K562 (cell line): ENCODE measurements around the gene OR9G4. TPM values are rescaled to one million over a fixed set of nuclear protein-coding genes. Genes with fewer than 3 reads are reported as not detected.

Experiments used
- ATAC-seq: fragments of 200-7000 bp; cut with Tn5 transposase; 3 replicates; pipeline ENCODE4 v1.9.1; 2020; ENCODE audit warnings: moderate library complexity
- BruUV-seq: library from RNA; stranded (reverse); fragments of 400-500 nt; replicated peaks from 2 replicates; lab custom pipeline; 2021; lab: Mats Ljungman, UMichigan
- CTCF ChIA-PET: fragments of 300-600 bp; formaldehyde crosslinking; extraction: SDS; loops from one replicate; lab custom pipeline; 2021; ENCODE audit warnings: low intra/inter-chr PET ratio; lab: Yijun Ruan, JAX
- POLR2A ChIA-PET: fragments of 300-600, 350-650 bp; sonication (Branson Sonifier 250); formaldehyde crosslinking; extraction: SDS; loops from one replicate; lab custom pipeline; 2021; ENCODE audit warnings: antibody characterized with exemption, inconsistent platforms; lab: Yijun Ruan, JAX
- DNase-seq, 4 experiments: peaks; one replicate each; pipeline versions ENCODE4 v3.0.0 to v3.0.0-alpha.2; 2011 to 2018; ENCODE audit warnings: low spot score in 3 of 4, mixed read lengths in 3 of 4; ENCODE audit errors: extremely low read depth in 1 of 4
- FAIRE-seq: peaks from 2 replicates; lab custom pipeline; 2011; peaks lifted over from hg19 to GRCh38; lab: Jason Lieb, UNC
- H2AFZ ChIP-seq: 2 replicates; pipeline ENCODE4 v1.6.0; 2011; ENCODE audit warnings: low read depth, low read length, control low read depth, inconsistent platforms
- H3K27ac ChIP-seq: fragments of 200-600 bp; 3 replicates; pipeline ENCODE4 v1.8.0; 2011; ENCODE audit warnings: low read depth, mild to moderate bottlenecking, control low read depth, inconsistent platforms, low read length, moderate library complexity, mixed read lengths; ENCODE audit errors: extremely low read depth
- H3K27me3 ChIP-seq, 2 experiments: fragments of 300-600 bp in 1 of 2; 2 replicates in 1 of 2; 3 replicates in 1 of 2; pipeline versions ENCODE4 v1.6.0 to v1.8.0; 2011; ENCODE audit warnings: inconsistent platforms in 2 of 2, low read length in 2 of 2, mild to moderate bottlenecking in 1 of 2, mixed read lengths in 1 of 2, moderate library complexity in 1 of 2; ENCODE audit not compliant: control insufficient read depth in 2 of 2, insufficient read depth in 2 of 2
- H3K36me3 ChIP-seq: fragments of 300-600 bp; 3 replicates; pipeline ENCODE4 v1.8.0; 2011; ENCODE audit warnings: mild to moderate bottlenecking, low read length, inconsistent platforms; ENCODE audit not compliant: control insufficient read depth, insufficient read depth
- H3K4me1 ChIP-seq, 2 experiments: fragments of 200-600 bp in 1 of 2; replicated peaks in 1 of 2; 2 replicates in 1 of 2; 3 replicates in 1 of 2; pipeline versions ENCODE4 v1.5.1 to v1.8.0; 2011; ENCODE audit warnings: inconsistent platforms in 2 of 2, low read length in 2 of 2, mild to moderate bottlenecking in 1 of 2, mixed read lengths in 1 of 2, moderate library complexity in 1 of 2; ENCODE audit not compliant: control insufficient read depth in 2 of 2, insufficient read depth in 2 of 2
- H3K4me2 ChIP-seq: 2 replicates; pipeline ENCODE4 v1.6.1; 2011; ENCODE audit warnings: low read length, control low read depth, inconsistent platforms, mixed read lengths; ENCODE audit not compliant: insufficient read depth
- H3K4me3 ChIP-seq: fragments of 200-600 bp; sonication (generic), shearing (Covaris generic); 2 replicates; pipeline ENCODE4 v1.5.1; 2016; ENCODE audit warnings: control low read depth, inconsistent platforms
- H3K79me2 ChIP-seq: fragments of 200-600 bp; 3 replicates; pipeline ENCODE4 v1.8.0; 2011; ENCODE audit warnings: low read length, inconsistent platforms; ENCODE audit not compliant: control insufficient read depth, insufficient read depth
- H3K9ac ChIP-seq, 2 experiments: 2 replicates each; pipeline versions ENCODE4 v1.6.0 to v1.6.1; 2011; ENCODE audit warnings: low read depth in 2 of 2, low read length in 2 of 2, control low read depth in 1 of 2, inconsistent platforms in 1 of 2, mild to moderate bottlenecking in 1 of 2, mixed read lengths in 1 of 2; ENCODE audit not compliant: insufficient read depth in 1 of 2
- H3K9me1 ChIP-seq: one replicate; pipeline ENCODE4 v1.6.0; 2011; ENCODE audit warnings: inconsistent platforms, mild to moderate bottlenecking, low read length, moderate library complexity; ENCODE audit not compliant: control insufficient read depth, insufficient read depth
- H3K9me3 ChIP-seq: replicated peaks from 2 replicates; pipeline ENCODE4 v1.5.1; 2011; ENCODE audit warnings: low read depth, low read length, inconsistent platforms; ENCODE audit not compliant: control insufficient read depth, insufficient read depth
- H4K20me1 ChIP-seq: replicated peaks from 2 replicates; pipeline ENCODE4 v1.6.1; 2011; ENCODE audit warnings: low read length, inconsistent platforms, mixed read lengths; ENCODE audit not compliant: control insufficient read depth, insufficient read depth
- ARID1B ChIP-seq: fragments of 450-650 bp; IDR thresholded peaks from 2 replicates; pipeline ENCODE4 v1.6.1; 2016; ENCODE audit warnings: antibody characterized with exemption, mild to moderate bottlenecking, inconsistent platforms
- DIDO1 ChIP-seq: fragments of 450-650 bp; IDR thresholded peaks from 2 replicates; pipeline ENCODE4 v1.6.1; 2016; ENCODE audit warnings: low read depth, missing biosample characterization, missing genetic modification characterization
- LARP7 ChIP-seq: fragments of 450-650 bp; IDR thresholded peaks from 2 replicates; pipeline ENCODE4 v1.6.1; 2016
- MBD1 ChIP-seq: fragments of 250-450 bp; sonication (Bioruptor Pico); IDR thresholded peaks from 2 replicates; pipeline ENCODE4 v1.8.0; 2022; ENCODE audit warnings: inconsistent platforms
- MTA2 ChIP-seq: fragments of 450-650 bp; IDR thresholded peaks from 2 replicates; pipeline ENCODE4 v1.6.1; 2016; ENCODE audit warnings: low read depth
- ZC3H11A ChIP-seq: IDR thresholded peaks from 2 replicates; pipeline ENCODE4 v1.6.1; 2012; ENCODE audit warnings: low read depth, low read length, improper control_type of control experiment
- ZKSCAN8 ChIP-seq: fragments of 200-800 bp; sonication (Bioruptor generic); IDR thresholded peaks from 2 replicates; pipeline ENCODE4 v1.6.1; 2016; ENCODE audit warnings: missing genetic modification characterization, missing compliant biosample characterization
- ZNF232 ChIP-seq: sonication (generic); formaldehyde crosslinking; IDR thresholded peaks from 2 replicates; pipeline ENCODE4 v1.8.0; 2022; ENCODE audit warnings: mild to moderate bottlenecking, missing genetic modification reagents
- ZNF780A ChIP-seq: fragments of 250-450 bp; sonication (Bioruptor Pico); IDR thresholded peaks from 2 replicates; pipeline ENCODE4 v1.5.0; 2021; ENCODE audit warnings: mild to moderate bottlenecking
- ZSCAN32 ChIP-seq: fragments of 450-650 bp; formaldehyde crosslinking; IDR thresholded peaks from 2 replicates; pipeline ENCODE4 v1.4.0; 2020; ENCODE audit warnings: mild to moderate bottlenecking, moderate library complexity
- WGBS: fragments of 100-300 bp; shearing (Covaris generic); methylation state at CpG from one replicate; pipeline ENCODE4 v1.1.6; 2016; ENCODE audit warnings: low coverage, mixed read lengths; ENCODE audit not compliant: insufficient coverage; ENCODE audit errors: missing lambda C conversion rate; 5-methylcytosine and 5-hydroxymethylcytosine counted together
- in situ Hi-C: fragments of 300-500 bp; cut with MboI; formaldehyde crosslinking; loops from 4 replicates; pipeline ENCODE4 v1.15.0; 2018; ENCODE audit warnings: inconsistent platforms, mixed read lengths
- intact Hi-C: fragments of 100-400 bp; cut with micrococcal nuclease; formaldehyde crosslinking; loops from 2 replicates; pipeline ENCODE4 v1.14.2; 2022
- polyA plus RNA-seq, 8 experiments: library from polyadenylated mRNA; depleted of rRNA in 4 of 8; stranded (reverse) in 5 of 8; unstranded in 3 of 8; fragments of >200 nt; fragmentation: Nextera tagmentation in 2 of 8; fragmentation: Illumina TruSeq in 1 of 8; extraction: Ambion mirVana in 2 of 8; extraction: Trizol in 1 of 8; gene quantifications; 2 replicates each; pipeline versions ENCODE4 v1.2.1 to v1.2.3, GENCODE V29; 2011 to 2014; ENCODE audit warnings: inconsistent platforms in 1 of 8, missing spikeins in 1 of 8
- total RNA-seq, 7 experiments: library from RNA; depleted of rRNA in 6 of 7; stranded (reverse); fragments of >200 nt in 6 of 7; fragmentation: Illumina TruSeq in 2 of 7; extraction: Trizol in 2 of 7; gene quantifications; 2 replicates each; pipeline versions ENCODE4 v1.2.1 to v1.2.3, GENCODE V29; 2011 to 2021; ENCODE audit warnings: low replicate concordance in 1 of 7
- TF ChIP-seq, protein P1 (sequence below): fragments of 250-450 bp; sonication (Bioruptor Pico); IDR thresholded peaks from 2 replicates; pipeline ENCODE4 v1.4.0; 2020; ENCODE audit warnings: mild to moderate bottlenecking
- TF ChIP-seq, protein P2 (sequence below): fragments of 250-450 bp; sonication (Bioruptor Pico); IDR thresholded peaks from 2 replicates; pipeline ENCODE4 v1.4.0; 2020
- TF ChIP-seq, protein P3 (sequence below): fragments of 450-650 bp; IDR thresholded peaks from 2 replicates; pipeline ENCODE4 v1.6.1; 2014; ENCODE audit warnings: low read depth, mild to moderate bottlenecking, moderate library complexity, borderline replicate concordance

Gene OR9G4
- total and polyA plus RNA-seq, 9 of the 15 experiments (the other 6 are each of a cell fraction or from before 2014, with no cell fraction given) = not detected

GRCh38 chr11:56740107-56740506 is 8.4 kb downstream of the OR9G4 start:
- Histone ChIP-seq H3K9ac (no peak overlapping the region), H2AFZ (no peak overlapping the region), H3K4me1 (no peaks in the 10 kb centered on the region), H3K4me2 (no peak overlapping the region), H3K79me2 (no peaks in the 10 kb centered on the region), H3K27me3 (no peaks in the 10 kb centered on the region), H3K36me3 (no peaks in the 10 kb centered on the region), H3K4me3 (no peak overlapping the region), H3K9me3 (no peaks in the 10 kb centered on the region), H3K27ac (no peak overlapping the region), H4K20me1 (no peaks in the 10 kb centered on the region), H3K9me1 (no peaks in the 10 kb centered on the region)
- FAIRE-seq (no peak), ATAC-seq (no peak), DNase-seq (no peak)
- in situ Hi-C loops (no loop called here), intact Hi-C loops (no loop called here)
- no TSS peak for BruUV-seq
- ChIA-PET POLR2A (no interaction called here), CTCF (no interaction called here)
- WGBS = 2% methylated on average over 3 of the region's 3 CpGs
- no peak for TF ChIP-seq ZNF780A
- TF ChIP-seq, protein P1, sequence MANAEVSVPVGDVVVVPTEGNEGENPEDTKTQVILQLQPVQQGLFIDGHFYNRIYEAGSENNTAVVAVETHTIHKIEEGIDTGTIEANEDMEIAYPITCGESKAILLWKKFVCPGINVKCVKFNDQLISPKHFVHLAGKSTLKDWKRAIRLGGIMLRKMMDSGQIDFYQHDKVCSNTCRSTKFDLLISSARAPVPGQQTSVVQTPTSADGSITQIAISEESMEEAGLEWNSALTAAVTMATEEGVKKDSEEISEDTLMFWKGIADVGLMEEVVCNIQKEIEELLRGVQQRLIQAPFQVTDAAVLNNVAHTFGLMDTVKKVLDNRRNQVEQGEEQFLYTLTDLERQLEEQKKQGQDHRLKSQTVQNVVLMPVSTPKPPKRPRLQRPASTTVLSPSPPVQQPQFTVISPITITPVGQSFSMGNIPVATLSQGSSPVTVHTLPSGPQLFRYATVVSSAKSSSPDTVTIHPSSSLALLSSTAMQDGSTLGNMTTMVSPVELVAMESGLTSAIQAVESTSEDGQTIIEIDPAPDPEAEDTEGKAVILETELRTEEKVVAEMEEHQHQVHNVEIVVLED = no peak
- TF ChIP-seq DIDO1 = no peak
- no peak for TF ChIP-seq ARID1B
- TF ChIP-seq LARP7 = no peak
- TF ChIP-seq MBD1 (CRISPR knock-in tag) = no peak
- TF ChIP-seq, protein P2, sequence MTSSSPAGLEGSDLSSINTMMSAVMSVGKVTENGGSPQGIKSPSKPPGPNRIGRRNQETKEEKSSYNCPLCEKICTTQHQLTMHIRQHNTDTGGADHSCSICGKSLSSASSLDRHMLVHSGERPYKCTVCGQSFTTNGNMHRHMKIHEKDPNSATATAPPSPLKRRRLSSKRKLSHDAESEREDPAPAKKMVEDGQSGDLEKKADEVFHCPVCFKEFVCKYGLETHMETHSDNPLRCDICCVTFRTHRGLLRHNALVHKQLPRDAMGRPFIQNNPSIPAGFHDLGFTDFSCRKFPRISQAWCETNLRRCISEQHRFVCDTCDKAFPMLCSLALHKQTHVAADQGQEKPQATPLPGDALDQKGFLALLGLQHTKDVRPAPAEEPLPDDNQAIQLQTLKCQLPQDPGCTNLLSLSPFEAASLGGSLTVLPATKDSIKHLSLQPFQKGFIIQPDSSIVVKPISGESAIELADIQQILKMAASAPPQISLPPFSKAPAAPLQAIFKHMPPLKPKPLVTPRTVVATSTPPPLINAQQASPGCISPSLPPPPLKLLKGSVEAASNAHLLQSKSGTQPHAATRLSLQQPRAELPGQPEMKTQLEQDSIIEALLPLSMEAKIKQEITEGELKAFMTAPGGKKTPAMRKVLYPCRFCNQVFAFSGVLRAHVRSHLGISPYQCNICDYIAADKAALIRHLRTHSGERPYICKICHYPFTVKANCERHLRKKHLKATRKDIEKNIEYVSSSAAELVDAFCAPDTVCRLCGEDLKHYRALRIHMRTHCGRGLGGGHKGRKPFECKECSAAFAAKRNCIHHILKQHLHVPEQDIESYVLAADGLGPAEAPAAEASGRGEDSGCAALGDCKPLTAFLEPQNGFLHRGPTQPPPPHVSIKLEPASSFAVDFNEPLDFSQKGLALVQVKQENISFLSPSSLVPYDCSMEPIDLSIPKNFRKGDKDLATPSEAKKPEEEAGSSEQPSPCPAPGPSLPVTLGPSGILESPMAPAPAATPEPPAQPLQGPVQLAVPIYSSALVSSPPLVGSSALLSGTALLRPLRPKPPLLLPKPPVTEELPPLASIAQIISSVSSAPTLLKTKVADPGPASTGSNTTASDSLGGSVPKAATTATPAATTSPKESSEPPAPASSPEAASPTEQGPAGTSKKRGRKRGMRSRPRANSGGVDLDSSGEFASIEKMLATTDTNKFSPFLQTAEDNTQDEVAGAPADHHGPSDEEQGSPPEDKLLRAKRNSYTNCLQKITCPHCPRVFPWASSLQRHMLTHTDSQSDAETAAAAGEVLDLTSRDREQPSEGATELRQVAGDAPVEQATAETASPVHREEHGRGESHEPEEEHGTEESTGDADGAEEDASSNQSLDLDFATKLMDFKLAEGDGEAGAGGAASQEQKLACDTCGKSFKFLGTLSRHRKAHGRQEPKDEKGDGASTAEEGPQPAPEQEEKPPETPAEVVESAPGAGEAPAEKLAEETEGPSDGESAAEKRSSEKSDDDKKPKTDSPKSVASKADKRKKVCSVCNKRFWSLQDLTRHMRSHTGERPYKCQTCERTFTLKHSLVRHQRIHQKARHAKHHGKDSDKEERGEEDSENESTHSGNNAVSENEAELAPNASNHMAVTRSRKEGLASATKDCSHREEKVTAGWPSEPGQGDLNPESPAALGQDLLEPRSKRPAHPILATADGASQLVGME (CRISPR knock-in tag) = no peak
- no peak for TF ChIP-seq ZSCAN32 (CRISPR knock-in tag)
- TF ChIP-seq, protein P3, sequence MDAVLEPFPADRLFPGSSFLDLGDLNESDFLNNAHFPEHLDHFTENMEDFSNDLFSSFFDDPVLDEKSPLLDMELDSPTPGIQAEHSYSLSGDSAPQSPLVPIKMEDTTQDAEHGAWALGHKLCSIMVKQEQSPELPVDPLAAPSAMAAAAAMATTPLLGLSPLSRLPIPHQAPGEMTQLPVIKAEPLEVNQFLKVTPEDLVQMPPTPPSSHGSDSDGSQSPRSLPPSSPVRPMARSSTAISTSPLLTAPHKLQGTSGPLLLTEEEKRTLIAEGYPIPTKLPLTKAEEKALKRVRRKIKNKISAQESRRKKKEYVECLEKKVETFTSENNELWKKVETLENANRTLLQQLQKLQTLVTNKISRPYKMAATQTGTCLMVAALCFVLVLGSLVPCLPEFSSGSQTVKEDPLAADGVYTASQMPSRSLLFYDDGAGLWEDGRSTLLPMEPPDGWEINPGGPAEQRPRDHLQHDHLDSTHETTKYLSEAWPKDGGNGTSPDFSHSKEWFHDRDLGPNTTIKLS = no peak
- no peak for TF ChIP-seq ZC3H11A
- no peak for TF ChIP-seq ZNF232
- TF ChIP-seq ZKSCAN8 (CRISPR knock-in tag) = no peak
- no peak for TF ChIP-seq MTA2
